ENCODE data around the gene TP63. TPM values are rescaled to one million over a fixed set of nuclear protein-coding genes. Genes with fewer than 3 reads are reported as not detected.

TP63 gene
- total RNA-seq, 6 experiments from 2014 or later, result 0.06 to 0.55 (median 0.15) TPM; not detected in 3

- 75% methylated on average over 4 of the region's 4 CpGs for WGBS (ENCODE audit: insufficient coverage, low coverage, low lambda C conversion rate, missing lambda C conversion rate)
- H3K27ac ChIP-seq, result no peak overlapping the region
- no peak overlapping the region for H3K4me3 ChIP-seq
- ATAC-seq (no peak), DNase-seq (no peak)
- TF ChIP-seq, protein P1, sequence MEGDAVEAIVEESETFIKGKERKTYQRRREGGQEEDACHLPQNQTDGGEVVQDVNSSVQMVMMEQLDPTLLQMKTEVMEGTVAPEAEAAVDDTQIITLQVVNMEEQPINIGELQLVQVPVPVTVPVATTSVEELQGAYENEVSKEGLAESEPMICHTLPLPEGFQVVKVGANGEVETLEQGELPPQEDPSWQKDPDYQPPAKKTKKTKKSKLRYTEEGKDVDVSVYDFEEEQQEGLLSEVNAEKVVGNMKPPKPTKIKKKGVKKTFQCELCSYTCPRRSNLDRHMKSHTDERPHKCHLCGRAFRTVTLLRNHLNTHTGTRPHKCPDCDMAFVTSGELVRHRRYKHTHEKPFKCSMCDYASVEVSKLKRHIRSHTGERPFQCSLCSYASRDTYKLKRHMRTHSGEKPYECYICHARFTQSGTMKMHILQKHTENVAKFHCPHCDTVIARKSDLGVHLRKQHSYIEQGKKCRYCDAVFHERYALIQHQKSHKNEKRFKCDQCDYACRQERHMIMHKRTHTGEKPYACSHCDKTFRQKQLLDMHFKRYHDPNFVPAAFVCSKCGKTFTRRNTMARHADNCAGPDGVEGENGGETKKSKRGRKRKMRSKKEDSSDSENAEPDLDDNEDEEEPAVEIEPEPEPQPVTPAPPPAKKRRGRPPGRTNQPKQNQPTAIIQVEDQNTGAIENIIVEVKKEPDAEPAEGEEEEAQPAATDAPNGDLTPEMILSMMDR (IDR thresholded peaks at IDR 0.05), result no peak
- TF ChIP-seq POLR2A (IDR thresholded peaks at IDR 0.05), result no peak
- H3K4me1 ChIP-seq, result peaks cover 0 to 4% (median 2%) of the 10 kb centered on the region in 4 donors
- H3K9me3 ChIP-seq, result no peaks in the 10 kb centered on the region
- no peaks in the 10 kb centered on the region for H3K27me3 ChIP-seq
- intact Hi-C loops (cut with DNase I), result no loop called here
- H3K36me3 ChIP-seq, result no peaks in the 10 kb centered on the region
These were observed 46.5 kb downstream of the TP63 start for GRCh38 chr3:189677667-189678066.

GRCh38 chr3:189680723-189681122, 49.5 kb downstream of the TP63 start:
- no peak for DNase-seq
- no peak overlapping the region for H3K4me3 ChIP-seq
- H3K27me3 ChIP-seq, result no peaks in the 10 kb centered on the region
- H3K4me1 ChIP-seq, result no peaks in the 10 kb centered on the region
- ATAC-seq, result no peak
- intact Hi-C loops (cut with DNase I), result no loop called here
- H3K36me3 ChIP-seq, result no peaks in the 10 kb centered on the region
- no peak overlapping the region for H3K27ac ChIP-seq
- H3K9me3 ChIP-seq, result no peaks in the 10 kb centered on the region
- TF ChIP-seq, protein P1 (IDR thresholded peaks at IDR 0.05), result no peak
- TF ChIP-seq POLR2A (IDR thresholded peaks at IDR 0.05), result no peak

GRCh38 chr3:189683546-189684255, 52.5 kb downstream of the TP63 start:
- intact Hi-C loops (cut with DNase I), result no loop called here
- 91% methylated on average over 3 of the region's 3 CpGs for WGBS (ENCODE audit: insufficient coverage, low coverage, low lambda C conversion rate, missing lambda C conversion rate)
- no peak overlapping the region for H3K4me3 ChIP-seq
- no peaks in the 10 kb centered on the region for H3K36me3 ChIP-seq
- DNase-seq, result no peak
- no peaks in the 10 kb centered on the region for H3K4me1 ChIP-seq
- no peaks in the 10 kb centered on the region for H3K27me3 ChIP-seq
- no peaks in the 10 kb centered on the region for H3K9me3 ChIP-seq
- no peak for ATAC-seq
- no peak overlapping the region for H3K27ac ChIP-seq
- TF ChIP-seq, protein P1 (IDR thresholded peaks at IDR 0.05), result no peak
- TF ChIP-seq POLR2A (IDR thresholded peaks at IDR 0.05), result no peak

GRCh38 chr3:189684317-189684716, 53.1 kb downstream of the TP63 start:
- H3K4me1 ChIP-seq, result no peaks in the 10 kb centered on the region
- no peak for DNase-seq
- 88% methylated on average over 2 of the region's 2 CpGs for WGBS (ENCODE audit: insufficient coverage, low coverage, low lambda C conversion rate, missing lambda C conversion rate)

More at GRCh38 chr3:189684317-189684716, 53.1 kb downstream of the TP63 start:
- no peak for ATAC-seq
- intact Hi-C loops (cut with DNase I), result no loop called here
- H3K27ac ChIP-seq, result no peak overlapping the region
- TF ChIP-seq POLR2A (IDR thresholded peaks at IDR 0.05), result no peak
- TF ChIP-seq, protein P1 (IDR thresholded peaks at IDR 0.05), result no peak
- H3K4me3 ChIP-seq, result no peak overlapping the region
- no peaks in the 10 kb centered on the region for H3K36me3 ChIP-seq
- no peaks in the 10 kb centered on the region for H3K9me3 ChIP-seq
- no peaks in the 10 kb centered on the region for H3K27me3 ChIP-seq
